ENCODE results near the gene ARHGAP4. TPM values are rescaled to one million over a fixed set of nuclear protein-coding genes. Genes with fewer than 3 reads are reported as not detected.

The ARHGAP4 gene
- total and polyA plus RNA-seq, 2 of the 4 experiments (the other 2 are of a cell fraction) = 0.18 to 0.72 TPM

DNA sequence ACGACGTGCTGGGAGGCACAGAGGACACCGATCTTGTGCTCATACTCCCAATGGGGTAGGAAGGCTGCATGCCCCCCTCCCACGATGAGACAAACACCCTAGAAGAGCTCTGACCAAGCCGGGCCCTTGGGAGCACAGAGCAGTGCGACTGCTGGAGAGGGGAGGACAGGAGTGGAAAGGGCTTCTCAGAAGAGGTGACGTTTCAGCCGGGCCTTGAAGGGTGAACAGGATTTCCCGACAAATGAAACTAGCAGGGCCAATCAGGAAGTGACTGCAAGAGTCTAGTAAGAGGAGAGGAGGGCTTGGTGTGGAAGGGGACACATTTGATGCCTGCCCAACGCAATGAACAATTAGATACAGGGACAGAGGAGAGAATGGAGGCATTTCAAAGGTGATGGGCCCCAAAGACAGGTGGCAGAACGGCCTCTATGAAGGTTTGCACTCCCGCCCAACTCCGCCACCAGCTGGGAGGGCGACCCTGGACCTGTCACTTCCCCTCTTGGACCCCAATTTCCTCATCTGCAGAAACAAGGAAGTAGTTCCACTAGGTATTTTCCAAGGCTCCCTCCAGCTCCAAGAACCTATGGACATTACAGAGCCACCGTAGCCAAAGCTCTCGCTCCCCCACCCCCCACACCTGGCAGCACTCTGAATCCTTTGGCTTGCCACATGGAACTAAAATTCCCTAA lies 41.6 kb upstream of the ARHGAP4 start:
- Histone ChIP-seq H3K4me2 (ENCODE audit: low read depth, low read length) (peak overlapping the region; percentile 8; the same call in 1 of the 2 replicates), H2BK5ac (ENCODE audit: low read depth, low read length, poor library complexity, severe bottlenecking) (no peak overlapping the region), H4K91ac (ENCODE audit: insufficient read depth, low read depth, low read length) (no peak overlapping the region), H2AFZ (replicated peaks; ENCODE audit: low read length, poor library complexity) (no peak overlapping the region), H4K8ac (ENCODE audit: low read depth in 2 of 2, low read length in 2 of 2) (no peak overlapping the region), H3K56ac (ENCODE audit: extremely low read depth, insufficient read depth, low read length) (no peak overlapping the region), H2BK120ac (ENCODE audit: low read depth, low read length) (no peak overlapping the region), H2BK15ac (ENCODE audit: low read depth, low read length) (no peak overlapping the region), H3K4me3 (ENCODE audit: insufficient read depth, low read depth, low read length) (no peak overlapping the region), H4K20me1 (ENCODE audit: insufficient read depth, low read length) (peaks cover 75% of the 10 kb centered on the region), H3K18ac (ENCODE audit: low read depth, low read length) (no peak overlapping the region), H3K23ac (ENCODE audit: low read depth, low read length) (peak overlapping the region; percentile 33; the same call in 1 of the 2 replicates), H3K4ac (ENCODE audit: low read depth, low read length) (no peak overlapping the region), H2AK5ac (ENCODE audit: low read depth, low read length) (no peak overlapping the region), H3K9me3 (ENCODE audit: control insufficient read depth, insufficient read depth, low read length) (no peaks in the 10 kb centered on the region), H2BK20ac (ENCODE audit: low read depth, low read length) (no peak overlapping the region), H2AK9ac (replicated peaks; ENCODE audit: low read depth, low read length, poor library complexity) (peak overlapping the region; percentile 31), H3K79me1 (ENCODE audit: low read depth in 1 of 2, low read length in 2 of 2) (peaks cover 0 to 15% of the 10 kb centered on the region in 2 experiments; a peak in 2 of 4 replicates), H3K36me3 (ENCODE audit: control insufficient read depth, insufficient read depth, low read length) (peaks cover 11% of the 10 kb centered on the region), H3K9me1 (ENCODE audit: insufficient read depth, low read length) (peaks cover 9% of the 10 kb centered on the region; the same call in 1 of the 2 replicates), H3K4me1 (ENCODE audit: control insufficient read depth, insufficient read depth, low read length) (peaks cover 18% of the 10 kb centered on the region), H3K9ac (ENCODE audit: low read depth, low read length) (no peak overlapping the region), H4K5ac (ENCODE audit: low read depth, low read length) (no peak overlapping the region), H3K14ac (replicated peaks; ENCODE audit: low read depth, low read length) (no peak overlapping the region), H3K27ac (ENCODE audit: insufficient read depth, low read length) (peak overlapping the region; percentile 4; the same call in 1 of the 2 replicates), H3K27me3 (ENCODE audit: control insufficient read depth, insufficient read depth, low read length) (no peaks in the 10 kb centered on the region)
- intact Hi-C loops (cut with micrococcal nuclease) = no loop called here
- in situ Hi-C loops (cut with MboI; ENCODE audit: low sequenced_read_pairs) = loop anchor here (10.0 kb wide), 1 partner anchor 203 kb away; the partner anchor contains the start of gene PLXNB3
- no peak for DNase-seq
- TF ChIP-seq, protein P1, sequence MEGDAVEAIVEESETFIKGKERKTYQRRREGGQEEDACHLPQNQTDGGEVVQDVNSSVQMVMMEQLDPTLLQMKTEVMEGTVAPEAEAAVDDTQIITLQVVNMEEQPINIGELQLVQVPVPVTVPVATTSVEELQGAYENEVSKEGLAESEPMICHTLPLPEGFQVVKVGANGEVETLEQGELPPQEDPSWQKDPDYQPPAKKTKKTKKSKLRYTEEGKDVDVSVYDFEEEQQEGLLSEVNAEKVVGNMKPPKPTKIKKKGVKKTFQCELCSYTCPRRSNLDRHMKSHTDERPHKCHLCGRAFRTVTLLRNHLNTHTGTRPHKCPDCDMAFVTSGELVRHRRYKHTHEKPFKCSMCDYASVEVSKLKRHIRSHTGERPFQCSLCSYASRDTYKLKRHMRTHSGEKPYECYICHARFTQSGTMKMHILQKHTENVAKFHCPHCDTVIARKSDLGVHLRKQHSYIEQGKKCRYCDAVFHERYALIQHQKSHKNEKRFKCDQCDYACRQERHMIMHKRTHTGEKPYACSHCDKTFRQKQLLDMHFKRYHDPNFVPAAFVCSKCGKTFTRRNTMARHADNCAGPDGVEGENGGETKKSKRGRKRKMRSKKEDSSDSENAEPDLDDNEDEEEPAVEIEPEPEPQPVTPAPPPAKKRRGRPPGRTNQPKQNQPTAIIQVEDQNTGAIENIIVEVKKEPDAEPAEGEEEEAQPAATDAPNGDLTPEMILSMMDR (conservative IDR thresholded peaks at IDR 0.05; ENCODE audit: low read depth, low read length) = no peak
- TF ChIP-seq RFX5 (IDR thresholded peaks at IDR 0.05; ENCODE audit: low read depth, low read length) (no peak), CHD1 (IDR thresholded peaks at IDR 0.05; ENCODE audit: low read depth, low read length) (no peak), MAFK (IDR thresholded peaks at IDR 0.05; ENCODE audit: low read depth, low read length) (no peak), CEBPB (IDR thresholded peaks at IDR 0.05; ENCODE audit: low read depth, low read length) (no peak), RCOR1 (IDR thresholded peaks at IDR 0.05; ENCODE audit: insufficient replicate concordance, low read length) (no peak), RAD21 (IDR thresholded peaks at IDR 0.05; ENCODE audit: low read length) (no peak), FOS (IDR thresholded peaks at IDR 0.05; ENCODE audit: low read depth, low read length) (no peak), MAZ (IDR thresholded peaks at IDR 0.05; ENCODE audit: borderline replicate concordance, low read depth, low read length) (no peak)
- TF ChIP-seq, protein P2, sequence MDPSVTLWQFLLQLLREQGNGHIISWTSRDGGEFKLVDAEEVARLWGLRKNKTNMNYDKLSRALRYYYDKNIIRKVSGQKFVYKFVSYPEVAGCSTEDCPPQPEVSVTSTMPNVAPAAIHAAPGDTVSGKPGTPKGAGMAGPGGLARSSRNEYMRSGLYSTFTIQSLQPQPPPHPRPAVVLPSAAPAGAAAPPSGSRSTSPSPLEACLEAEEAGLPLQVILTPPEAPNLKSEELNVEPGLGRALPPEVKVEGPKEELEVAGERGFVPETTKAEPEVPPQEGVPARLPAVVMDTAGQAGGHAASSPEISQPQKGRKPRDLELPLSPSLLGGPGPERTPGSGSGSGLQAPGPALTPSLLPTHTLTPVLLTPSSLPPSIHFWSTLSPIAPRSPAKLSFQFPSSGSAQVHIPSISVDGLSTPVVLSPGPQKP (IDR thresholded peaks at IDR 0.05; ENCODE audit: borderline replicate concordance, low read depth, low read length) = no peak
- ChIA-PET CTCF (interaction anchor here (0.9 kb wide), 1 partner anchor 20 kb away, joined by 3 read pairs; no protein-coding TSS in a partner anchor), POLR2A (ENCODE audit: unreplicated experiment) (no interaction called here)
- no TSS peak for BruUV-seq (replicated peaks)
- dilution Hi-C loops (cut with HindIII; ENCODE audit: low sequenced_read_pairs, unreplicated experiment) = no loop called here
- 56% methylated on average over 7 of the region's 16 CpGs; no CpG with 5 or more reads in 1 of the 2 experiments for WGBS, 2 experiments (ENCODE audit: extremely low coverage in 2 of 2, insufficient read length in 1 of 2)
- ATAC-seq (ENCODE audit: low read depth) = no peak

Measured in IMR-90 (cell line).